SH-SY5Y (cell line): ENCODE results near the gene PSMF1.

Experiments
- GATA2 ChIP-seq: IDR thresholded peaks from 2 replicates; pipeline ENCODE4 v1.6.1; 2011; ENCODE audit warnings: mild to moderate bottlenecking, low read depth, low read length
- GATA3 ChIP-seq: IDR thresholded peaks from 2 replicates; pipeline ENCODE4 v1.6.1; 2011; ENCODE audit warnings: low read depth, mild to moderate bottlenecking, low read length, moderate library complexity

The PSMF1 gene

GRCh38 chr20:1166948-1167720 lies 48.7 kb downstream of the PSMF1 start:
- TF ChIP-seq GATA2 (no peak), GATA3 (no peak)

GRCh38 chr20:1169224-1169623 lies 50.8 kb downstream of the PSMF1 start:
- TF ChIP-seq GATA2 (no peak), GATA3 (no peak)

GRCh38 chr20:1171461-1172093 lies 53.2 kb downstream of the PSMF1 start:
- TF ChIP-seq GATA2 = no peak
- no peak for TF ChIP-seq GATA3

- TF ChIP-seq GATA2 (no peak), GATA3 (no peak)
These were observed 55.3 kb downstream of the PSMF1 start for GRCh38 chr20:1173698-1174097.

GRCh38 chr20:1174787-1175186 lies 56.4 kb downstream of the PSMF1 start:
- TF ChIP-seq GATA2 = no peak
- TF ChIP-seq GATA3 = no peak

- TF ChIP-seq GATA2 (no peak), GATA3 (no peak)
These were observed 59.3 kb downstream of the PSMF1 start for GRCh38 chr20:1177680-1178079.

- TF ChIP-seq GATA3 = no peak
- TF ChIP-seq GATA2 = no peak
These were observed 59.7 kb downstream of the PSMF1 start for GRCh38 chr20:1178103-1178502.

GRCh38 chr20:1178623-1179022 lies 60.2 kb downstream of the PSMF1 start:
- TF ChIP-seq GATA3 (no peak), GATA2 (no peak)

GRCh38 chr20:1180949-1181348 lies 62.5 kb downstream of the PSMF1 start:
- TF ChIP-seq GATA3 (no peak), GATA2 (no peak)

GRCh38 chr20:1182106-1182505 lies 63.7 kb downstream of the PSMF1 start:
- TF ChIP-seq GATA3 = no peak
- TF ChIP-seq GATA2 = no peak

- TF ChIP-seq GATA2 = no peak
These were observed 64.8 kb downstream of the PSMF1 start for GRCh38 chr20:1183153-1183552.

GRCh38 chr20:1184260-1184637 lies 65.8 kb downstream of the PSMF1 start:
- TF ChIP-seq GATA3 (no peak), GATA2 (no peak)

GRCh38 chr20:1184638-1185315 lies 66.4 kb downstream of the PSMF1 start, which contains the start of gene TMEM74B:
Gene TMEM74B (minus strand): TSS chr20:1184981. CDS start chr20:1183801, 1,180 bp downstream.
- TF ChIP-seq GATA2 (no peak), GATA3 (no peak)

- TF ChIP-seq GATA3 (no peak), GATA2 (no peak)
These were observed 66.9 kb downstream of the PSMF1 start for GRCh38 chr20:1185316-1185741.
